PC-3 (cell line): ENCODE measurements around the gene ATP2B2.

Source experiments
- EZH2 ChIP-seq: fragments of 300-600 bp; sonication (generic); IDR thresholded peaks from one replicate; pipeline ENCODE4 v1.6.1; 2017; ENCODE audit warnings: antibody characterized with exemption, mild to moderate bottlenecking, low read length; ENCODE audit not compliant: unreplicated experiment
- EZH2phosphoT487 ChIP-seq: fragments of 300-600 bp; sonication (generic); IDR thresholded peaks from 2 replicates; pipeline ENCODE4 v1.6.1; 2018; ENCODE audit warnings: mild to moderate bottlenecking, antibody characterized with exemption, low read length, borderline replicate concordance
- TF ChIP-seq, protein P1 (sequence below): fragments of 300-600 bp; sonication (generic); conservative IDR thresholded peaks from 2 replicates; pipeline ENCODE4 v1.5.1; 2017; ENCODE audit warnings: antibody characterized with exemption, low read depth, mild to moderate bottlenecking, low read length

GRCh38 chr3:10547841-10548783 is 42.7 kb upstream of the ATP2B2 start:
- TF ChIP-seq EZH2 (no peak), EZH2phosphoT487 (no peak)
- TF ChIP-seq, protein P1, sequence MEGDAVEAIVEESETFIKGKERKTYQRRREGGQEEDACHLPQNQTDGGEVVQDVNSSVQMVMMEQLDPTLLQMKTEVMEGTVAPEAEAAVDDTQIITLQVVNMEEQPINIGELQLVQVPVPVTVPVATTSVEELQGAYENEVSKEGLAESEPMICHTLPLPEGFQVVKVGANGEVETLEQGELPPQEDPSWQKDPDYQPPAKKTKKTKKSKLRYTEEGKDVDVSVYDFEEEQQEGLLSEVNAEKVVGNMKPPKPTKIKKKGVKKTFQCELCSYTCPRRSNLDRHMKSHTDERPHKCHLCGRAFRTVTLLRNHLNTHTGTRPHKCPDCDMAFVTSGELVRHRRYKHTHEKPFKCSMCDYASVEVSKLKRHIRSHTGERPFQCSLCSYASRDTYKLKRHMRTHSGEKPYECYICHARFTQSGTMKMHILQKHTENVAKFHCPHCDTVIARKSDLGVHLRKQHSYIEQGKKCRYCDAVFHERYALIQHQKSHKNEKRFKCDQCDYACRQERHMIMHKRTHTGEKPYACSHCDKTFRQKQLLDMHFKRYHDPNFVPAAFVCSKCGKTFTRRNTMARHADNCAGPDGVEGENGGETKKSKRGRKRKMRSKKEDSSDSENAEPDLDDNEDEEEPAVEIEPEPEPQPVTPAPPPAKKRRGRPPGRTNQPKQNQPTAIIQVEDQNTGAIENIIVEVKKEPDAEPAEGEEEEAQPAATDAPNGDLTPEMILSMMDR: no peak
